ENCODE measurements around the gene CMIP. TPM values are rescaled to one million over a fixed set of nuclear protein-coding genes. Genes with fewer than 3 reads are reported as not detected.

CMIP gene
- total RNA-seq, 4 donors from 2014 or later: 14.5 to 24.6 (median 21.0) TPM

DNA sequence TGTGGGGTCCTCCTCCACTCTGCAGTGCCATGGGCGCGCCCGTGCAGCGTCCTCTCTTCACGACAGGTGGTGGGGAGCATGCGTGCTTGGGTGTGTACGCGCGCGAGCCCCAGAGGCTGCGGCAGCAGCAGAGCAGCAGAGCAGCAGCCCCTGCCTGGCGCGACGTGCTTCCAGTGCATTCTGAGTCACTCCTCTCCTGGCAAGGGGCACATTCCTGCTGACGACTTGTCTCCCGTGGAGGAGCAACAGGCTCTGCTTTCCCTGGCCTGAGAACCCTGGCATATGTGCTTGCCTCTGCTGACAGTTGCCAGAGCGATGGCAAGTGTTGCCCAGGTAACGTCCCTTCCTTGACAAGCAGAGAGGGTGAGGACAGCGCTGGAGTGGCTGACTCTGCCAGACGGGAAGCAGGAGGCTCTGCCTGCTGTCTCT is 200.7 kb downstream of the CMIP start:
- intact Hi-C loops (cut with DNase I): no loop called here
- TF ChIP-seq POLR2AphosphoS5 (IDR thresholded peaks at IDR 0.05): peak; percentile 77 to 84
- TF ChIP-seq, protein P1, sequence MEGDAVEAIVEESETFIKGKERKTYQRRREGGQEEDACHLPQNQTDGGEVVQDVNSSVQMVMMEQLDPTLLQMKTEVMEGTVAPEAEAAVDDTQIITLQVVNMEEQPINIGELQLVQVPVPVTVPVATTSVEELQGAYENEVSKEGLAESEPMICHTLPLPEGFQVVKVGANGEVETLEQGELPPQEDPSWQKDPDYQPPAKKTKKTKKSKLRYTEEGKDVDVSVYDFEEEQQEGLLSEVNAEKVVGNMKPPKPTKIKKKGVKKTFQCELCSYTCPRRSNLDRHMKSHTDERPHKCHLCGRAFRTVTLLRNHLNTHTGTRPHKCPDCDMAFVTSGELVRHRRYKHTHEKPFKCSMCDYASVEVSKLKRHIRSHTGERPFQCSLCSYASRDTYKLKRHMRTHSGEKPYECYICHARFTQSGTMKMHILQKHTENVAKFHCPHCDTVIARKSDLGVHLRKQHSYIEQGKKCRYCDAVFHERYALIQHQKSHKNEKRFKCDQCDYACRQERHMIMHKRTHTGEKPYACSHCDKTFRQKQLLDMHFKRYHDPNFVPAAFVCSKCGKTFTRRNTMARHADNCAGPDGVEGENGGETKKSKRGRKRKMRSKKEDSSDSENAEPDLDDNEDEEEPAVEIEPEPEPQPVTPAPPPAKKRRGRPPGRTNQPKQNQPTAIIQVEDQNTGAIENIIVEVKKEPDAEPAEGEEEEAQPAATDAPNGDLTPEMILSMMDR (IDR thresholded peaks at IDR 0.05): no peak
- no peaks in the 10 kb centered on the region for H3K27me3 ChIP-seq
- 67% methylated on average over 12 of the region's 20 CpGs for WGBS
- no peaks in the 10 kb centered on the region for H3K9me3 ChIP-seq
- peaks cover 4 to 43% (median 21%) of the 10 kb centered on the region in 4 donors for H3K4me1 ChIP-seq
- peak overlapping the region in 1 of 4 donors; percentile 25 for H3K4me3 ChIP-seq
- H3K27ac ChIP-seq (replicated peaks in 1 of 4): peak overlapping the region; percentile 68 to 75 (median 73)
- DNase-seq (ENCODE audit: extremely low spot score): no peak
- H3K36me3 ChIP-seq: peaks cover 0 to 4% (median 2%) of the 10 kb centered on the region in 4 donors

DNA sequence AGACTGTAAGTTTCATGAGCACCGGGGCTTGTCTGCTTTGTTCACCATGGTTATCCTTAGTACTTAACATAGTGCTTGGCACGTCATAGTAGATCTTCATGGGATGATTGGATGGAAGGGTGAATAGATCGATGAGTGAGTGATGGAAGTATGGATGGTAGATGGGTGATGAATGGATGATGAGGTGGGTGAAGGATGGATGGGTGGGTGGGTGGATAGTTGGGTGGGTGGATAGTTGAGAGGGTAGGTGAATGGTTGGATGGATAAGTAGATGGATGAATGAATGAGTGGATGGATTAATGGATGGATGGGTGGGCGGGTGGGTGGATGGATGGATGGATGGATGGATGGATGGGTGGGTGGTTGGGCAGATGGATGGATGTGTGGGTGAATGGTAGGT is 201.3 kb downstream of the CMIP start:
- H3K27me3 ChIP-seq: no peaks in the 10 kb centered on the region
- peak overlapping the region; percentile 68 to 75 (median 73) for H3K27ac ChIP-seq (replicated peaks in 1 of 4)
- H3K9me3 ChIP-seq: no peaks in the 10 kb centered on the region
- intact Hi-C loops (cut with DNase I): no loop called here
- 91% methylated on average over 4 of the region's 4 CpGs for WGBS
- TF ChIP-seq POLR2A (IDR thresholded peaks at IDR 0.05; ENCODE audit: low read depth): no peak
- no peak for TF ChIP-seq EP300 (IDR thresholded peaks at IDR 0.05)
- TF ChIP-seq, protein P1 (IDR thresholded peaks at IDR 0.05): no peak
- TF ChIP-seq POLR2AphosphoS5 (IDR thresholded peaks at IDR 0.05): no peak
- no peak for DNase-seq (ENCODE audit: extremely low spot score)
- peak overlapping the region in 1 of 4 donors; percentile 25 for H3K4me3 ChIP-seq
- H3K4me1 ChIP-seq: peaks cover 5 to 49% (median 27%) of the 10 kb centered on the region in 4 donors
- H3K36me3 ChIP-seq: peaks cover 0 to 4% (median 2%) of the 10 kb centered on the region in 4 donors

DNA sequence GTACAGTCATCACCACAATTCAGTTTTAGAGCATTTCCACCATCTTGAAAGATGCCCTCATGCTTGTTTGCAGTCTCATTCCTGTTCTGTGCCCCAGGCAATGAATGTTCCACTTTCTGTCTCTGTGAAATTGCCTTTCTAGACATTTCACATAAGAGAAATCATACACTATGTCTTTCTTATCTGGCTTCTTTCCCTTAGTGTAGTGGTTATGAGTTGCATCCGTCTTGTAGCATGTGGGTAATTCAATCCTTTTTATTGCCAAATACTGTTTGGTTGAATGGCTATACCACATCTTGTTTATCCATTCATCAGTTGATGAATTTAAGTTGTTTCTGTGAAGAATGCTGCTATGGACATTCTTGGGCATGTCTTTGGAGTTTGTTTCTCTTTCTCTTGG is 202.0 kb downstream of the CMIP start:
- TF ChIP-seq POLR2A (IDR thresholded peaks at IDR 0.05; ENCODE audit: low read depth) (no peak), EP300 (IDR thresholded peaks at IDR 0.05) (no peak), POLR2AphosphoS5 (IDR thresholded peaks at IDR 0.05) (no peak)
- TF ChIP-seq, protein P1 (IDR thresholded peaks at IDR 0.05): no peak
- H3K27ac ChIP-seq (replicated peaks in 1 of 4): peak overlapping the region in 1 of 4 donors; percentile 75
- no peaks in the 10 kb centered on the region for H3K9me3 ChIP-seq
- H3K36me3 ChIP-seq: peaks cover 0 to 3% (median under 1%) of the 10 kb centered on the region in 4 donors
- peaks cover 6 to 56% (median 34%) of the 10 kb centered on the region in 4 donors for H3K4me1 ChIP-seq
- 93% methylated on average over 1 of the region's 1 CpG for WGBS
- H3K27me3 ChIP-seq: no peaks in the 10 kb centered on the region
- DNase-seq (ENCODE audit: extremely low spot score): no peak
- intact Hi-C loops (cut with DNase I): no loop called here
- H3K4me3 ChIP-seq: no peak overlapping the region

DNA sequence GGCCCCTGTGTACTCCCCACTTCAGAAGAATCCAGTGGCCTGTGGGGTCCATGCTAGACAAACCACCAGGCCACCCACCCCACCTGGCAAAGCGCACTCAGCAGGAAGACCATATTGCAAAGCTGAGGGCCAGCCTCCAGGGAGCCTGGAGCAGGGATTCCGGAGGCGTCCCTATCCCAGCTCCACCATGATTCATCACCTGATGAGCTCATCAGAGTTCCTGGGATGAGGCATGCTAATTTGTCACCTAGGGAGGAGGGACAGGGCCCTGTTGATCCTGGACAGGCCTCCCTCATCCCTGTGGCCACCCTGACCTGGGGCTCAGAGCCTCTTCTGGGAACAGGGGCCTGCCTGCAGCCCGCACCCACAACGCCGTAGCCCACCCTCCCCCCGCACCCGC is 202.9 kb downstream of the CMIP start:
- WGBS: 89% methylated on average over 3 of the region's 8 CpGs

More for the DNA sequence above, 202.9 kb downstream of the CMIP start:
- intact Hi-C loops (cut with DNase I): no loop called here
- H3K27ac ChIP-seq (replicated peaks in 1 of 4): no peak overlapping the region
- H3K4me3 ChIP-seq: no peak overlapping the region
- H3K9me3 ChIP-seq: no peaks in the 10 kb centered on the region
- H3K4me1 ChIP-seq: peaks cover 10 to 65% (median 43%) of the 10 kb centered on the region in 4 donors
- no peak for TF ChIP-seq POLR2AphosphoS5 (IDR thresholded peaks at IDR 0.05)
- TF ChIP-seq EP300 (IDR thresholded peaks at IDR 0.05): no peak
- TF ChIP-seq POLR2A (IDR thresholded peaks at IDR 0.05; ENCODE audit: low read depth): no peak
- TF ChIP-seq, protein P1 (IDR thresholded peaks at IDR 0.05): no peak
- no peaks in the 10 kb centered on the region for H3K27me3 ChIP-seq
- H3K36me3 ChIP-seq: peaks cover 0 to 6% (median 2%) of the 10 kb centered on the region in 4 donors
- no peak for DNase-seq (ENCODE audit: extremely low spot score)

All from esophagus muscularis mucosa (tissue), 4 donors.